ENCODE measurements around the gene FAM83E. TPM values are rescaled to one million over a fixed set of nuclear protein-coding genes. Genes with fewer than 3 reads are reported as not detected.
"Not testable (repeated sequence)": the region's sequence is repeated elsewhere in the genome, so short reads cannot be mapped to it uniquely, and the experiment has no call there.

FAM83E gene
- polyA plus RNA-seq, 3 donors: not detected

DNA sequence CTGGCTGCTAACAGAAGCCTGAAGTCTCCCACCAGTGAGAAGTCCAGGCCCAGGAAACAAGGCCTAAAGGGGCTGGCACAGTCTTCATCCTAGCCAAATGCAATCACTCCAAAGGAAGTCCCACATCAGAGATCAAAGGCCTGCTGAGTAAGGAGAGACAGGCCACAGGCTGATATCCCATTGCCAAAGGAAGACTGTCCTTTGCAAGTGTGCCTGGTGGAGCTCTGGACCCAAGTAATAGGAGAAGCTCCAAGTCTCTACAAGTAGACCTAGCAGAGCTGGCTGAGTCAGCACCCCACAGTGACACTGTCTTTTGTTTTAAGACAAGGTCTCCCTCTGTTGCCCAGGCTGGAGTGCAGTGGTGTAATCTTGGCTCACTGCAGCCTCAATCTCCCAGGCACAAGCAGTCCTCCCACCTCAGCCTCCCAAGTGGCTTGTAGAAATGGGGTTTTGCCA is 17.8 kb upstream of the FAM83E start:
- no peak overlapping the region for H3K4me2 ChIP-seq (replicated peaks; ENCODE audit: extremely low read depth, low read length, poor library complexity, severe bottlenecking)
- TF ChIP-seq, protein P1, sequence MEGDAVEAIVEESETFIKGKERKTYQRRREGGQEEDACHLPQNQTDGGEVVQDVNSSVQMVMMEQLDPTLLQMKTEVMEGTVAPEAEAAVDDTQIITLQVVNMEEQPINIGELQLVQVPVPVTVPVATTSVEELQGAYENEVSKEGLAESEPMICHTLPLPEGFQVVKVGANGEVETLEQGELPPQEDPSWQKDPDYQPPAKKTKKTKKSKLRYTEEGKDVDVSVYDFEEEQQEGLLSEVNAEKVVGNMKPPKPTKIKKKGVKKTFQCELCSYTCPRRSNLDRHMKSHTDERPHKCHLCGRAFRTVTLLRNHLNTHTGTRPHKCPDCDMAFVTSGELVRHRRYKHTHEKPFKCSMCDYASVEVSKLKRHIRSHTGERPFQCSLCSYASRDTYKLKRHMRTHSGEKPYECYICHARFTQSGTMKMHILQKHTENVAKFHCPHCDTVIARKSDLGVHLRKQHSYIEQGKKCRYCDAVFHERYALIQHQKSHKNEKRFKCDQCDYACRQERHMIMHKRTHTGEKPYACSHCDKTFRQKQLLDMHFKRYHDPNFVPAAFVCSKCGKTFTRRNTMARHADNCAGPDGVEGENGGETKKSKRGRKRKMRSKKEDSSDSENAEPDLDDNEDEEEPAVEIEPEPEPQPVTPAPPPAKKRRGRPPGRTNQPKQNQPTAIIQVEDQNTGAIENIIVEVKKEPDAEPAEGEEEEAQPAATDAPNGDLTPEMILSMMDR (IDR thresholded peaks at IDR 0.05): no peak
- H3K36me3 ChIP-seq (replicated peaks in 1 of 2; ENCODE audit: control insufficient read depth in 1 of 2, insufficient read depth in 2 of 2, low read length in 2 of 2): peaks cover 21 to 35% of the 10 kb centered on the region in 2 donors
- H3K27ac ChIP-seq (ENCODE audit: low read depth in 1 of 2, low read length in 2 of 2): peak overlapping the region; percentile 35 to 96
- peaks cover 37% of the 10 kb centered on the region for H3K79me2 ChIP-seq (ENCODE audit: insufficient read depth, low read length)
- H3K9ac ChIP-seq (ENCODE audit: insufficient read depth, low read length, poor library complexity, severe bottlenecking): no peak overlapping the region
- peaks cover 0 to 1% (median 1%) of the 10 kb centered on the region in 3 donors for H3K27me3 Mint-ChIP-seq (ENCODE audit: low read depth in 3 of 3)
- no peak overlapping the region for H3K4me3 ChIP-seq (replicated peaks in 1 of 3; ENCODE audit: low read depth in 2 of 3, low read length in 3 of 3)
- H3K27ac Mint-ChIP-seq: peak overlapping the region in 5 of 7 donors; percentile 81 to 95 (median 86)
- no peak overlapping the region for H2AFZ ChIP-seq (ENCODE audit: insufficient read depth, low read depth, low read length, poor library complexity, severe bottlenecking)
- H3K36me3 Mint-ChIP-seq: peaks cover 21 to 32% of the 10 kb centered on the region in 2 donors
- DNase-seq: peak in 2 of 3 donors; percentile 45 to 56
- no peaks in the 10 kb centered on the region for H3K27me3 ChIP-seq (ENCODE audit: control insufficient read depth in 2 of 2, insufficient read depth in 2 of 2, low read length in 2 of 2)
- H3K9me3 Mint-ChIP-seq: peaks cover 0 to 3% (median 0%) of the 10 kb centered on the region in 7 donors
- H3K9me3 ChIP-seq (replicated peaks in 1 of 2; ENCODE audit: control insufficient read depth in 1 of 2, insufficient read depth in 1 of 2, low read length in 2 of 2): no peaks in the 10 kb centered on the region
- no peak overlapping the region for H3K4me3 Mint-ChIP-seq
- peaks cover 35% of the 10 kb centered on the region for H4K20me1 ChIP-seq (ENCODE audit: insufficient read depth, low read length)
- intact Hi-C loops (cut with micrococcal nuclease): loop anchor here in 1 of 2 donors (10.0 kb wide), 2 partner anchors 308 to 332 kb away; partner anchors contain the start of genes EMP3 and FTL
- H3K4me1 Mint-ChIP-seq: peaks cover 57% of the 10 kb centered on the region
- peaks cover 74 to 98% of the 10 kb centered on the region in 2 donors for H3K4me1 ChIP-seq (ENCODE audit: control insufficient read depth in 1 of 2, insufficient read depth in 2 of 2, low read length in 2 of 2)

GRCh38 chr19:48632286-48632685 is 17.4 kb upstream of the FAM83E start:
- DNase-seq; H2AFZ ChIP-seq (ENCODE audit: insufficient read depth, low read depth, low read length, poor library complexity, severe bottlenecking); H3K9me3 ChIP-seq (replicated peaks in 1 of 2; ENCODE audit: control insufficient read depth in 1 of 2, insufficient read depth in 1 of 2, low read length in 2 of 2); H3K9ac ChIP-seq (ENCODE audit: insufficient read depth, low read length, poor library complexity, severe bottlenecking); H3K27me3 Mint-ChIP-seq (ENCODE audit: low read depth in 3 of 3); H3K4me3 ChIP-seq (replicated peaks in 1 of 3; ENCODE audit: low read depth in 2 of 3, low read length in 3 of 3); H3K4me3 Mint-ChIP-seq; H3K9me3 Mint-ChIP-seq; H3K27me3 ChIP-seq (ENCODE audit: control insufficient read depth in 2 of 2, insufficient read depth in 2 of 2, low read length in 2 of 2); H3K4me2 ChIP-seq (replicated peaks; ENCODE audit: extremely low read depth, low read length, poor library complexity, severe bottlenecking): not testable (repeated sequence)
- peaks cover 57% of the 10 kb centered on the region for H3K4me1 Mint-ChIP-seq
- Histone ChIP-seq H4K20me1 (ENCODE audit: insufficient read depth, low read length) (peaks cover 35% of the 10 kb centered on the region), H3K36me3 (replicated peaks in 1 of 2; ENCODE audit: control insufficient read depth in 1 of 2, insufficient read depth in 2 of 2, low read length in 2 of 2) (peaks cover 21 to 39% of the 10 kb centered on the region in 2 donors), H3K79me2 (ENCODE audit: insufficient read depth, low read length) (peaks cover 37% of the 10 kb centered on the region), H3K27ac (ENCODE audit: low read depth in 1 of 2, low read length in 2 of 2) (peak overlapping the region in 1 of 2 donors; percentile 96), H3K4me1 (ENCODE audit: control insufficient read depth in 1 of 2, insufficient read depth in 2 of 2, low read length in 2 of 2) (peaks cover 74 to 94% of the 10 kb centered on the region in 2 donors)
- intact Hi-C loops (cut with micrococcal nuclease): loop anchor here in 1 of 2 donors (10.0 kb wide), 2 partner anchors 307 to 333 kb away; partner anchors contain the start of genes EMP3 and FTL
- H3K36me3 Mint-ChIP-seq: peaks cover 21 to 36% of the 10 kb centered on the region in 2 donors
- 89% methylated on average over 9 of the region's 11 CpGs for WGBS (ENCODE audit: insufficient coverage)
- H3K27ac Mint-ChIP-seq: peak overlapping the region in 3 of 7 donors; percentile 1 to 88 (median 85)
